Measurements from ENCODE around the gene CAMTA1. TPM values are rescaled to one million over a fixed set of nuclear protein-coding genes. Genes with fewer than 3 reads are reported as not detected.

Gene CAMTA1
- total and polyA plus RNA-seq, 9 of the 15 experiments (the other 6 are each of a cell fraction or from before 2014, with no cell fraction given), result 43.9 to 161 (median 65.9) TPM

GRCh38 chr1:7616076-7616832, 831.0 kb downstream of the CAMTA1 start (continued):
- no peak; the same call in 1 of the 2 replicates for TF ChIP-seq NR3C1 (CRISPR knock-in tag; IDR thresholded peaks at IDR 0.05)
- TF ChIP-seq SNAPC5 (CRISPR knock-in tag; IDR thresholded peaks at IDR 0.05), result no peak
- no peak for TF ChIP-seq ARID4B (CRISPR knock-in tag; IDR thresholded peaks at IDR 0.05)
- no peak for TF ChIP-seq POLR2G (IDR thresholded peaks at IDR 0.05; ENCODE audit: low read depth, low read length)
- no peak for TF ChIP-seq THRB (CRISPR knock-in tag; conservative IDR thresholded peaks at IDR 0.05)
- TF ChIP-seq SMAD3 (CRISPR knock-in tag; conservative IDR thresholded peaks at IDR 0.05), result 0 out of 2 replicates have a peak, but pooled peaks have one; percentile 24
- TF ChIP-seq REST (IDR thresholded peaks at IDR 0.05; ENCODE audit: borderline replicate concordance), result peak; percentile 99
- TF ChIP-seq REST (CRISPR knock-in tag; IDR thresholded peaks at IDR 0.05; ENCODE audit: low read depth), result peak; percentile 98
- TF ChIP-seq DMBX1 (CRISPR knock-in tag; IDR thresholded peaks at IDR 0.05; ENCODE audit: borderline replicate concordance), result peak; percentile 78; the same call in 1 of the 2 replicates
- peak in 1 of 2 experiments; percentile 56; a peak in 2 of 4 replicates for TF ChIP-seq MAZ (CRISPR knock-in tag; conservative IDR thresholded peaks at IDR 0.05 in 1 of 2, IDR thresholded peaks at IDR 0.05 in 1 of 2)
- TF ChIP-seq GTF2E2 (tag; IDR thresholded peaks at IDR 0.05), result no peak
- no peak for TF ChIP-seq ARID2 (IDR thresholded peaks at IDR 0.05)
